ENCODE measurements around the gene MTMR2.

Gene MTMR2

GRCh38 chr11:95805869-95806268 lies 118.0 kb downstream of the MTMR2 start:
- DNase-seq, result no peak

- DNase-seq, result no peak
Observed at GRCh38 chr11:95803973-95804372, 119.9 kb downstream of the MTMR2 start.

GRCh38 chr11:95802806-95803205 lies 121.1 kb downstream of the MTMR2 start:
- DNase-seq, result no peak

GRCh38 chr11:95800438-95800837 lies 123.5 kb downstream of the MTMR2 start:
- DNase-seq, result no peak

DNA sequence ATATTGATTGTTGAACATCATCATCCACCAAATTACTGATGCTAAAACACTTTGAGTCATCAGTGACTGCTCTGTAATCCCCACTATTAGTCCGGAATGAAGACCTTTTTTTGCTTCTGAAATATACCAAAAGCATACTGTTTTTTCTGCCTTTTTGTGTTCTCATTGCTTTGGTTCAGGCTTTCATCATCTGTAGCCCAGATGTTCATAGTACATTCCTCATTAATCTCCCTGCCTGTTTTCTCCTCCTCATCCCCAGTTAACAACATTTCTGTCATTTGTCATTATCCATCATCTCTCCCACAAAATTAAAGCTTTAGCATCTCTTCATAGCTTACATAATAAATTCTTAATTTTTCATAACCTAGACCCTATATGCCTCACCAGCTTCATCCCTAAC lies 124.4 kb downstream of the MTMR2 start:
- no peak for DNase-seq

DNA sequence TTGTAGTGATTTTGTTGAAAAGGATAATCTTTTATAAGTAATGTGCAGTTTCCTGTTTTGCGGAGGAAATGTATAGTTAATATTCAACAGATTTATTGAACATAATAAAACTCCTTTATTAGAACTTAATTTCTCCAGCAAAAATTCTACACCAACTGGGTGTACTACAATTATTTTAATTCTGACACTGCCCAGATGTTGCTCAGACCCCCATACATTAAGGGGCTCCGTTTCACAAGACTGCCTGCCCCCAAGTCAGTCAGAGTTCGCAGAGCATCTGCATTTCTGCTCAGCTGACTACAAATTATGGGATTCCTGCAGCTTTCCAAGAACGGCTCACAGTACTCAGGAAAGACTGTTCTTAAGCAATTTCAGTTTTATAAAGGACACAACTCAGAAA lies 127.4 kb downstream of the MTMR2 start:
- no peak for DNase-seq

DNA sequence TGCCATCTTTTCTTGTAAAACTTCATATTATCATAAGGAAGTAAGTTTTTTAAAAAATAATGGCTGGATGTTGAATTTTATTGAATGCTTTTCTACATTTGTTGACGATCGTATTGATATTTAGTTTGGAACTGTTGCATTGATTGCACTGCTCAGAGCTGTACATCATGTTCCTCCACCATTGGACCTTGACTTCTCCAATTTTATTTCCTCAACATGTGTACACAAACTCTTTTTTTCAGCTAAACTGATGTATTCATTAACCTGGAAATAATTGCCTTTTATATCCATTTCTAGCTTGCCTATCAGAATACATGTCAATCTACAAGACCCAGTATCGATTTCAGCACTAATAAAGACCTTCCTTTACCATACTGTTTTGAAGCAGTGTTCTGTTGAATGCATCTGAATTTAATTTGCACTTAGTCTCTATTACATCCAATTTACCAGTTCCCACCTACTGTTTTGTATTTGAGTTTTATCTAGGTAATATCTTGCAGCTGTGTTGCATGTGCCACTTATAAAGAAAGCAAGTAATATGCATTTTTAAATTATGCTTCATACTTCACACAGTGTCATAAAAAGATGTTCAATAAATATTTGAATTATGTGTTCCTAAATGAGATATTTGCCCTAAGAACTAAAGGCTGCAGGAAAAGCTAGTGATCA lies 128.1 kb downstream of the MTMR2 start:
- no peak for DNase-seq

- DNase-seq, result no peak
Observed at GRCh38 chr11:95794086-95794485, 129.8 kb downstream of the MTMR2 start.

GRCh38 chr11:95793116-95793515 lies 130.8 kb downstream of the MTMR2 start:
- no peak for DNase-seq

DNA sequence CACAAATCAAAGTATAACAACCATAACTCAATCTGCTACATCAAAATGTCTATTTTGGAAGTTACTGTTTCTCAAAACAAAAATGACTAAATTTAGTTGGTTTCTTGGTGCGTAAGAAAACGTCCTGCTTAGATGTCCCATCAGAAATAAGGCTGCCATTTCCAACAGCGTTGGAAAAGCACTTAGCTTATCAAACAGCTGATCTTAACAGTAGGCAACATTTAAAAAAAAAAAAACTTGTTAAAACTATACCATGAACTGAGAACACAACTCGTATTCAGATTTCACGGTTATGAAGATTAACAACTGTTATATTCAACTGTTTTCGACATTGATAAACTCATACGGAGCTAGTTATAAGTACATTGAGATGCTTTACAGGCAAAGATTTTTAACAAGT lies 131.2 kb downstream of the MTMR2 start:
- DNase-seq, result no peak

GRCh38 chr11:95792200-95792599 lies 131.7 kb downstream of the MTMR2 start:
- no peak for DNase-seq

DNA sequence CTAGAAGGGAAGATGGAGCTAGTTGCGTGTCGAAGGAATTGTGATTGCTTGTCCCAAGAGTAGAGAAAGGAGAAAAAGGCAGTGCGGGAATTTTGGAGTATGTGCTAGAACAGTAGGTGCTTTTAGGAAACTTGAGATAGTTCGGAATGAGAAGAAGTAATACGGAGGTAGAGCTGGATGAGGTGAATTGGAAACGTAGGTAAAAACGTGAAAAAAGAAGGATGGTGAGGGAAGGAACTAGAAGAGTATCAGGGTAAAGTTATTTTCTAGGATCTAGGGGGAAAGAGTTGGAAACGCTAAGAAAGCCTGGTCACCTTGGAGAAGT lies 132.2 kb downstream of the MTMR2 start:
- DNase-seq, result no peak

GRCh38 chr11:95790933-95791708 lies 132.8 kb downstream of the MTMR2 start:
- DNase-seq, result peak in 4 of 6 experiments; percentile 23 to 56 (median 40)

DNA sequence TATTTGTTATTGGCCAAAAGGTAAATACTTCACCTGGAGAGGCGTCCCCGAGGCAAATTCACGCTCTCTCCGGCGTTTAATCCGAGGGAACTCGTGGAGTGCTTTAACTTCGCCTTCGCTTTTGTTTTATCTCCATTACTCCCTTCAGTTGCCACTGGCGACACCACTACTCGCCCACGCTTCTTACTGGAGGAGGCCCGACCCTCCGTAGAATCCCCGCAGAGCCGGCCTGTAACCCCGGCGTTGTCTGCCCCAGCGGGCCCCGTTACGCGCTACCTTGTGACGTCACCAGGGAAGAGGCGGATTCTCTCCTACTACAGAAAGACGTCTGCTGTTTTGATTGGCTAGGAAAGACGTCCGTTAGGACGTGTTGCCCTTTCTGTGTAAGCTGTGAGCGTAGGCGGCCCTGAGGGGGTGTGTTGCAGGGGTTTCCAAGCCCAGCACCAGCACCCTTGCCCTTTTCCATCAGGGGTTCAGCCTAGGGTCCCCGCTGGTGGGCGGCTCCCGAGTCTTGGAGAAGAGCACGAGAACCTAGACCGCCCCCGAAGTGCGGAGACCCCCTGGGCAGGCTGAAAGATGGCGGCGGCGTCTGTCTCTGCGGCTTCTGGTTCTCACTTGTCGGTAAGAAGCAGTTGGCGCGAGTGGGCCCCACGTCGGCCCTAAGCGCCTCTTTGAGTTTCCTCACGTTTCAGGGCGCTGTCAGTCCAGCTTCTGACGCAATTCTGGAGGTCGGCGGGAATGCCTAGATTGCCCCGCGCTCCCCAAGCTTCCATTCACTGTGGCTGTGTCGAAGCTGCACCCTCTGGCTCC lies 133.6 kb downstream of the MTMR2 start, which contains the start of gene CEP57:
Gene CEP57, plus strand, starts transcription at position 376 of the 810 bp plus-strand sequence. Its CDS starts 201 bp downstream, at position 577.
- peak; percentile 91 to 99 (median 94) for DNase-seq

GRCh38 chr11:95789506-95790122 lies 134.3 kb downstream of the MTMR2 start, which contains the start of gene FAM76B:
TSS of gene FAM76B (minus strand) at chr11:95789782. CDS start at chr11:95789478, 304 bp downstream.
- DNase-seq, result peak; percentile 97 to 99 (median 98)

DNA sequence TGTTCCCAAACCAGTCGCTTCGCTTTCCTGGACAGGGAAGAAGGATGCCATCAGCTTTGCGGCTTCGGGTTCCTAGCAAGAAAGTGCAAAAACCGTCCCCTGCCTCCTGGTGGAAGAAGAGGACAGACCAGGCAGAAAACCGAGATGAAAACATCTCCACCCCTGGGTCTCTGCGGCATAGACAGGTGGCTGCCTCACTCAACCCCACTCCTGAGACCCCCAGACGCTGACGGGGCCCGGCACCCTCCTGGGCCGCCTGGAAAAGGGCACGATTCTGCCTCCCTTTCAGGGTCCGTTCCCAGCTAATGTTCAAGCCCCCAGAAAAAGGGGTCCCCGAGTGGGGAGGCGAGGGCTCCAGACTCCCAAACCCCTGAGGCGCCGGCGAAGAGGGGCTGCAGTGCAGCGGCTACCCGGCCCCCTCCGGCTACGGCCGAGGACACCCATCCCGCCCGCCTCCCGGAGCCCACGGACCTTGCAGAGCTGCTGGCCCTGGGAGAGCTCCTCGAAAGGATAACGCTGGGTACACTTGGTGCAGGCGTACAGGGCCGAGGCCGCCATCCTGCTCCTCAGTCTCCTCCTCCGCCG lies 134.9 kb downstream of the MTMR2 start:
- peak in 5 of 6 experiments; percentile 22 to 74 (median 23) for DNase-seq
